SK-N-DZ (cell line): ENCODE data around the gene RETSAT.
"Not testable (repeated sequence)": the region's sequence is repeated elsewhere in the genome, so short reads cannot be mapped to it uniquely, and the experiment has no call there.

Source experiments
- DNase-seq: peaks from one replicate; pipeline ENCODE4 v3.0.0-alpha.2; 2015; ENCODE audit warnings: low spot score

RETSAT gene

DNA sequence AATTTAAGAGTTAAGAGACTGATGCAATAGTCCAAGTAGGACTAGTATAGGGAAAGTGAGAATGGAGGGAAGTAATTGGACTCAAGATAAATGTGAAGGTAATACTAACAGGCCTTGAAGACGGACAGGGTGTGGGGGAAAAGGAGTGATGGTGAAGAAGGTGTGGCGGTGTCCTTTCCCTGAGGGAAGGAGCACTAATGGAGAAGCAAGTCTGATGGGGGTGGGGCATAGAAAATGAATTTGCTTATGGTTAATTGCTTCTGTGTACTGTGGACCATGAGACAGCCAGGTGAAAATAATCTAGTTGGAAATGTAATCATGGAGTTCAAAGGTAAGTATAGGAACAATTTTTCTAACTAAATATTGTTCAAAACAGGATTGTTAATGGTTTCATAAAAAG, 19.4 kb downstream of the RETSAT start:
- no peak for DNase-seq

DNA sequence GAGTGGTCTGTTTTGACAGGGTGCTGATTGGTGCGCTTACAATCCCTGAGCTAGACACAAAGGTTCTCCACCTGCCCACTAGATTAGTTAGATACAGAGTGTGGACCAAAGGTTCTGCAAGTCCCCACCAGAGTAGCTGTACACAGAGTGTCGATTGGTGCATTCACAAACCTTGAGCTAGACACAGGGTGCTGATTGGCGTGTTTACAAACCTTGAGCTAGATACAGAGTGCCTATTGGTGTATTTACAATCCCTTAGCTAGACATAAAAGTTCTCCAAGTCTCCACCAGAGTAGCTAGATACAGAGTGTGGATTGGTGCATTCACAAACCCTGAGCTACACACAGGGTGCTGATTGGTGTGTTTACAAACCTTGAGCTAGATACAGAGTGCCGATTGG, 20.5 kb downstream of the RETSAT start:
- not testable (repeated sequence) for DNase-seq

DNA sequence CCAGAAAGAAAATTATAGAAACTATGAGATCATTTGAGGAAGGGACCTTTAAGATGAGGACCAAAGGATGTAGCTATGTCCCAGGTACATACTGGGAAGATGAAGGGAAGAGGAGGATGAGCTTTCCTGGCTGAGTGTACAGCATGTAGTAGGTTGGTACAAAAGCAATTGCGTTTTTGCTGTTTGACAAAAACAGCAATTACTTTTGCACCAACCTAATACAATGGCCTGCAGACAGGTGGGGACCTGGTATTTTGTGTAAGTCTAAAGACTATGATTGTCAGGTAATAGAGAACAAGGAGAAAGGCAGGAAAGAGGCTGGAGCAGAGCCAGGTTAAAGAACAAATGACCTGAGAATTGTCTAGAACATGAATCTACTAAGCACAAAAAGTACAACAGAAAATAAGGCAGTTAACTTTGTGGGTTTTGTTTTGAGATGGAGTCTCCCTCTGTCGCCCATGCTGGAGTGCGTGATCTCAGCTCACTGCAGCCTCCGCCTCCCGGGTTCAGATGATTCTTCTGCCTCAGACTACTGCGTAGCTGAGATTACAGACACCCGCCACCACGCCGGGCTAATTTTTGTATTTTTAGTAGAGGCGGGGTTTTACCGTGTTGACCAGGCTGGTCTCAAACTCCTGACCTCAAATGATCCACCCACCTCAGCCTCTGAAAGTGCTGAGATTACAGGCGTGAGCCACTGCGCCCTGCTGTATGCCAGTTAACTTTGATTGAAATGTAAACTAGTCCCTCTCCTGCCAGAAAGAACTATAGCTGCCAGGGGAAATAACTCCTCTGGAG, 23.3 kb downstream of the RETSAT start:
- no peak for DNase-seq

DNA sequence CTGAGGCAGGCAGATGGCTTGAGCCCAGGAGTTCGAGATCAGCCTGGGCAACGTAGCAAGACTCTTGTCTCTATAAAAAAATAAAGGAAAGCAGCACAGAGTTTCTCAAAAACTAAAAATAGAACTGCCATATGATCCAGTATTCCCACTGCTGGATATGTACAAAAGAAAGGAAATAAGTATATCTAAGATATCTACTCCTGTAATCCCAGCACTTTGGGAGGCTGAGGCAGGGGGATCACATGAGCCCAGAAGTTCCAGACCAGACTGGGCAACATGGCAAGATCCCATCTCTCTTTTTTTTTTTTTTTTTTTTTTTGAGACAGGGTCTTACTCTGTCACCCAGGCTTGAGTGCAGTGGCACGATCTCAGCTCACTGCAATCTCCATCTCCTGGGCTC, 24.6 kb downstream of the RETSAT start:
- not testable (repeated sequence) for DNase-seq

DNA sequence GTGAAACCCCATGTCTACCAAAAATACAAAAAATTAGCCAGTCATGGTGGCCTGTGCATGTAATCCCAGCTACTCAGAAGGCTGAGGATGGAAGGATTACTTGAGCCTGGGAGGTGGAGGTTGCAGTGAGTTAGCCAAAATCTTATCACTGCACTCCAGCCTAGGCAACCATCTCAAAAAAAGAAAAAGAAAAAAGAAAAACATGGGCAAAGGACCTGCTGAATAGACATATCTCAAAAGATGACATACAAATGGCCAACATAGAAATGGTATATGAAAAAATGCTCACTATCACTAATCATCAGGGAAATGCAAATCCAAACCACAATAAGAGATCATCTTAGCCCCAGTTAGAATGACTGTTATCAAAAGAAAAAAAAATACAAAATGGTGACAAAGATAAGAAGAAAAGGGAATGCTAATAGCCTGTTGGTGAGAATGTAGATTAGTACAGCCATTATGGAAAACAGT, 25.1 kb downstream of the RETSAT start:
- DNase-seq, result no peak

DNA sequence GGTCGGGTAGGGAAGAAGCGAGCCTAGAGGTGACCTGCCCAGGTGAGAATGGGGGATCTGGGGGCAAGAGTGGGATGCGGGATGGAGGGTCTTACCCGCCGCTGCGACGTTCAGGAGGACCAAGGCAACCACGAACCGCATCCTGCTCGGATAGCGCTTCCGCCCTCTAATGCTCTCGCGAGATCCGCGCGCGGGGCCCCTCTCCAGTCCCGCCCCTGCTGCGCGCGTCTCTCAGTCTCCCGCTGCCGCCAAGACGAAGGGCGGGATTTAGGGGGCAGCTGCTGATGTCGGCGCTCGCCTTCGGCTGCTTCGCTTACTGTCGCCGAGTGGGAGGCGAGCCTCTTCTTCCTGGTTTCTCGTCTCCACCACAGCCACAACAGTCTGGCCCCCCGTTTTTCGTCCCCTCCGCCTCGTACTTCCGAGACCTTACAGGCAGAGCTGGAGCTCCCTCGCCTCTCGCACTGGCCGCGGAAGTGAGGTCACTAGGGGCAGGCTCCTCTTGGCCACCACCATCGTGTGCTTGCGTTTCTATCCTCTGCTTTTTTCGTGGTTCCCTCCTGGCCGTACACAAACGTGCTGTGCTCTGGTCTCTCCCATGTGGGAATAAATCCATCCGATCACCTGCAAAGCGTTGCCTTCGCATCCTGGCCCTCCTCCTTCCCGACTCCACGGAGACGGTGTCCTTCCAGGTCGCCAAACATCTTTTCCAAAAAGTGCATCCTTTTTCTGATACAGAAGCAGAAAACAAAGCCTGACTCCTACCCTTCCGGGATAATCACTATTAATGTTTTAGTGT, 26.3 kb downstream of the RETSAT start, which contains the start of gene TGOLN2:
Gene TGOLN2, minus strand, starts transcription at position 168 of the 796 bp plus-strand sequence. Its CDS starts 27 bp downstream, at position 141.
- peak; percentile 93 for DNase-seq

DNA sequence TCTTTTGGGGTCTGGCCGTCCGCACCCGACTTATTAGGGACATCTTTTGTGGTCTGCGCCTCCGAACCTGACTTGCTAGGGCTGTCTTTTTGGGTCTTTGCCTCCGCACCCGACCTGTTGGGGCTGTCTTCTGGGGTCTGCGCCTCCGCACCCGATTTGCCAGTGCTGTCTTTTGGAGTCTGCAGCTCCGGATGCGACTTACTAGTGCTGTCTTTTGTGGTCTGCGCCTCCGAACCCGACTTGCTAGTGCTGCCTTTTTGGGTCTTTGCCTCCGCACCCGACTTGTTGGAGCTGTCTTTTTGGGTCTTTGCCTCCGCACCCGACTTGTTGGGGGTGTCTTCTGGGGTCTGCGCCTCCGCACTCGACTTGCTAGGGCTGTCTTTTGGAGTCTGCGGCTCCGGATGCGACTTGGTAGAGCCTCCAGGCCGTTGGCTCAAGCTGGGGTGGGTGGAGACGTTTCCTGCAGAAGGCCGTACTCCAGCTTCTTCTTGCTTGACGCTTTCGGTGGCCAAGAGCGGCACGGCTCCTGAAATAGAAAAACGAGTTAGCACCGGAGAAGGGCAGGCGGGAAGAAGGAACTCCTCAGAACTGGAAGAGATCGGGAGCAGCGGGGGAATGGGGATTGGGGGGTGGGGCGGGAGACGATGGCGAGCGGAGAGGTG, 27.0 kb downstream of the RETSAT start:
- no peak for DNase-seq

DNA sequence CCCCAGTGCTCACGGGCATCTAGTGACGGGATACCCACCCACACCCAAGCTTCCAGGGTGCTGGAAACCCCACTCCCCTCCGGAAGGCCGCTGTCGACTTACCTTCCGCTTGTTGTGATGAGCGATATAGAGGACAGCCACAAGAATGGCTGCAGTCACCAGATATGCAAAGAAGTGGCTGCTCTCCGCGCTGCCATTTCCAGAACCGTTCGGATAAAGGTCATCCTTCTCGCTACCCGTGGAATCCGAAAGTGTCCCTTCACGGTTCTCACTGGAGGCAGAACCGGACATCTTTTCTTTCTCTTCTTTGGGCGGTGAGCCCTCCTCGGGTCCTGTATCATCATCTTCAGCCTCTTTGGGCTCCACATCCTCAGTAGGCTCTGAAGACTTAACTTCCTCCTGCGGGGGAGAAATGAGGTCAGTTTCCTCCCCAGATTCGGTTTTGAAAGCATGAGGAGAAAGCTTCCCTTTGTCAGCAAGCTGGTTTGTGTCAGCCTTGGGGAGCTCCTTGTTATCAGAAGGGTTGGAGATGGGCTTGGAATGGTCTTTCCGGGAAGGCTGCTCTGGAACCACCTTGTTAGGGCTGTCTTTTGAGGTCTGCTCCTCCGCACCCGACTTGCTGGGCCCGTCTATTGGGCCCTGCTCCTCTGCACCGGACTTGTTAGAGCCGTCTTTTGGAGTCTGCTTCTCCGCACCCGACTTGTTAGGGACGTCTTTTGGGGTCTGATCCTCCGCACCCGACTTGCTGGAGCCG, 27.7 kb downstream of the RETSAT start:
- no peak for DNase-seq

DNA sequence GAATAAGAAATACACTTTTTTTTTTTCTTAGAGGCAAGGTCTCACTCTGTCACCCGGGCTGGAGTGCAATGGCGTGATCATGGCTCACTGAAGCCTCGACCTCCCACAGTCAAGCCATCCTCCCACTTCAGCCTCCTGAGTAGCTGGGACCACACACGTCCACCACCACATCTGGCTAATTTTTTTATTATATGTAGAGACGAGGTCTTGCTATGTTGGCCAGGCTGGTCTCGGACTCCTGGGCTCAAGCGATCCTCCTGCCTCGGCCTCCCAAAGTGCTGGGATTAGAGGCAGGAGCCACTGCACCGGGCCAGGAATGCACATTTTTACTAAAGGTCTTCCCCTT, 28.9 kb downstream of the RETSAT start:
- no peak for DNase-seq

DNA sequence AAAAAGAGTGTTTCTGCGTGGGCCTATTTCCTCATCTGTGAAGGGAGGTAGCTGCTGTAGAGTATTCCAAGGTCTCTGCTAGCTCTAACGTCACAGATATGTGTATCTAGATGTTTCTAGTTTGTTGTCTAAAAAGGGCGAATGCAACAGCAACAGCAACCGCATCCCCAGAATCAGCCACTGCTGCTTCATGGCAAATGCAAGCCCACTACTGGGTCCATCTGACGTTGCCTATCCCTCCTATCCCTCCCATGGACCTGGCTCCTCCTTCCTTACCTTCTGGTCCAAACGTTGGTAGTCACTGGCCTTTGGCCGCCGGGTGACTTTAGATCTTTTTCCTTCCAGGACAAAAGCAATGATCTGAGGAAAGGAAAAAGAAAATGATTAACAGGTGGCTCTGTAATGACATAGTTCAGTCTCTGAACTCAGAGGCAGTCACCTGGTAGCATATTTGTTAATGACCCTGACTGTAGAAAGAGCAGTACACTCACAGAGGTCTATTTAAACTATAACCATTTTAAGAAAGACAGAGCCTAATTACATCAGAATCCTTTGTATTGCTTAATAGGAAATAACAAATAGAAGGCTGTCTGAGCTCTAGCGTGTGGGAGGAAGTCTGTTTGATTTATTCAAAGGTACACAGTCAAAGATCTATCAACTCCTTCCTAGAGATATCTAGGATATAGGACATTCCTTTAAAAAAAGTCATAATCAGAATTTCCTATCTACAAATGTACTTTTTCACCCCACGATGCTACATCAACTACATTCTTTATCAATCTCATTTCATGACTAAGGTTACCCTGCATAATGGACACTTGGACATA, 29.5 kb downstream of the RETSAT start:
- no peak for DNase-seq

DNA sequence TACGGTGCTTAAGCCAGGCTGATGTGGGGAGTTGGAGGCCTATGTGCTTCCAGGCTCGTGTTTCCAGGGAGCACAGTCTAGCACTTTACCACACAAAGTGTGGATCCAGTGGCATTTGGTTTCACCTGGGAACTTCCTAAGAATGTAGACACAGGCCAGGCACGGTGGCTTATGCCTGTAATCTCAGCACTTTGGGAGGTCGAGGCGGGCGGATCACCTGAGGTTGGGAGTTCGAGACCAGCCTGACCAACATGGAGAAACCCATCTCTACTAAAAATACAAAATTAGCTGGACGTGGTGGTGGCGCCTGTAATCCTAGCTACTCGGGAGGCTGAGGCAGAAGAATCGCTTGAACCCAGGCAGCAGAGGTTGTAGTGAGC, 30.4 kb downstream of the RETSAT start:
- not testable (repeated sequence) for DNase-seq

DNA sequence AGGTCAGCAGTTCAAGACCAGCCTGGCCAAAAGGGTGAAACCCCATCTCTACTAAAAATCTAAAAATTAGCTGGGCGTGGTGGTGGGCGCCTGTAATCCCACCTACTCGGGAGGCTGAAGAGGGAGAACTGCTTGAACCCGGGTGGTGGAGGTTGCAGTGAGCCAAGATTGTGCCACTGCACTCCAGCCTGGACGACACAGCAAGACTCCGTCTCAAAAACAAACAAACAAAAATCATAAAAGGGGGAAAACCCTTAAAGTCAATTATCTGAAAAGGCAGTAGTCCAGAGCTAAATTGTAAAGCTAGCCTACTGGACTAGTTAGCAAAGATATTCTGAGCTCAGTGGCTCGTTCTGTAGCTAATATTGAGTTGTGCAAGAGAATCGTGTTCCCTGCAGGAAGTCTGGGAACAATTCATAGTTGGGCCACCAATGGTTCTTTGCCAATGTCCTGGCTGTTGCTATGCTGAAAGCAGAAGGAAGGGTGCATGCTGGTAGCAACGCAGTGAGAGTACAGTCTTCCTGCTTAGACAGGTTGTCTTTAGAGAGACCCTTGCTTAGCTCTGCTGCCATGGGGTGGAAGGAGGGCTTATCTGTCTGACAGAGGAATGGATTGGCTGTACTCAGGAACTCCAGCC, 30.9 kb downstream of the RETSAT start:
- no peak for DNase-seq

DNA sequence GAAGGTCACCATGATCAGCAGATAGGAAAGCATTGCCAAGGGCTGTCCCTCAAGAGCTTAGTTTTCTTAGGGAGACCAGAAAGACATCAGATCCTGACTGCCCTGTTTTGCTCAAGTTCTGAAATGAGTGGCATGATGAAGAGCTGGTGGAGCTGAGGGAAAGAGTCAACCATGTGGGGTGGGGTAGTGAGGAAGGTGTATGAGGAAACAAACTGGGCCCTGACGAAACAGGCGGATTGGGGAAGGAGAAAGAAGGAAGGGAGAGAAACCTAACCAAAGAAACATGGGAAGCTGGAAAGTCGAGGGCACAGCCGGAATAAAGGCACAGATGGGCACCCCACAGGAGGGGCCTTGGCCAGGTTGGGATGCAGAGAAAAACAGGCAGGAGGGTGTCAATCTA, 34.5 kb downstream of the RETSAT start:
- no peak for DNase-seq

DNA sequence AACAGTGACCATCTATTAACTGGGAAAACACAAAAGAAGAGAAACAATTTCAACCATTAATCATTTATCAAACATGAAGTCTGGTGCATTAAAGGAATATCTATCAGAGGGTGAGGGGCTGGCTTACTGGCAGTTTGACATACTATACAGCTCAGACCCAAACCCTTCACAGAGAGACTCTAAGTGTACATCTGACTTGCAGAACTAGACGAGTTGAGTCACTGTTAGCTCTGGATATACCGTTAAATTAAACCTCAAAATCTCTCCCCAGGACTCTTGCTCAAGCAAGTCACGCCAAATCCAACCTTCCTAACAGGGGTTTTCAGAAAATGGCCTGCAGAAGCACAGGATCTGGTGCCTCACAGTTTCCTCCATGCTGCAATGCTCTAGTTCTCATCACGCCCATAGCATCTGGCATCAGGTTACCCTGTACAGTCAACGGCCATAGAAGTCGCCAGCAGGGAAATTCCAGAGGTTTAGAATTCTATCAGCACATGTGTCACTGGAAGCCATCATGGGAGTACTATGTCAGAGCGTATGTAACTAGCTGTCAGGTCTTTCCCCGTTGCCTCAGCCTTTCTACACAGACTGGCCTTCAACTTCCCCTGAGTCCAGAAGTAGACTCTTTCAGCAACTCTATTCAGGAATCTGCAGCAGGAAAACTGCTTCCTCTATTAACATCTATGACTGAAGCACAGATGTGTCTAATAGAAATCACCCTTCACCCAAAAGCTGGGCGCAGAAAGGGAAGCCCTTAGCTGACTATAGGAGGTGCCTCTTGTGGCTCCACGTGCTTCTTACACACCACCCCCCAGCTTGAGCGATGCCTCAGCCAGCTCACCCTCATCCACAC, 35.9 kb downstream of the RETSAT start:
- DNase-seq, result no peak

DNA sequence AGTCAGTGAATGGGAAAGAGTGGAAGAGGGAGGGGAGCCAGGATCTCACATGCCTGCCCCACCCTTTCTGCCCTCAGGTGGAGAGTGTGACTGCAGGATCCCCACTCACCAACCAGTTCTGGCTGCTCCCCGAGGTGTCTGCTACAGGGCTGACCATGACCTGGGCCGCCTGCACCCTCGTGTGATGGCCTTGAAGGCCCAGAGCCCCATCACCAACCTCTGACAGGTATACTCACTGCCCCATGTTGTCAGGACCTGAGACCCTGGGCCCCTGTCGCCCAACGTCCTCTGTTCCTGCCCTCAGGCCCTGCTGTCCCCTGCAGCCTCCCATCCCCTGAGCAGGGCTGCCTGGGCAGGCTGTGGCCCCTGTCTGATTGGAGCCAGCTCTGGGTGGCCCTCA, 38.4 kb downstream of the RETSAT start:
- DNase-seq, result not testable (repeated sequence)

DNA sequence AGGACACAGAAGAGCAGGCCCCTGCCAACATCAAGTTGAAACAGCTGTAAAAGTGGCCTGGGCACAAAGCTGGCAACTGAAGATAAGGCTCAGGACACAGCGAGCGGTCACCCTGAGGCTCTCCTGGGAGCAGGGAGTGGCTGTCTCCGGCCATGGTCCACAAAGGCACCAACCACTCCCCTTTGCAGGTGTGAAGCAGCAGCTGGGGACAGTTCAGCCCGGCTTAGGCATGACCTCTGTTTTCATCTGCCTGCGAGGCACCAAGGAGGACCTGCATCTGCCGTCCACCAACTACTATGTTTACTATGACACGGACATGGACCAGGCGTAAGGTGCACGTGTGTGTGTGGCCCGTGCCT, 39.5 kb downstream of the RETSAT start:
- DNase-seq, result no peak

DNA sequence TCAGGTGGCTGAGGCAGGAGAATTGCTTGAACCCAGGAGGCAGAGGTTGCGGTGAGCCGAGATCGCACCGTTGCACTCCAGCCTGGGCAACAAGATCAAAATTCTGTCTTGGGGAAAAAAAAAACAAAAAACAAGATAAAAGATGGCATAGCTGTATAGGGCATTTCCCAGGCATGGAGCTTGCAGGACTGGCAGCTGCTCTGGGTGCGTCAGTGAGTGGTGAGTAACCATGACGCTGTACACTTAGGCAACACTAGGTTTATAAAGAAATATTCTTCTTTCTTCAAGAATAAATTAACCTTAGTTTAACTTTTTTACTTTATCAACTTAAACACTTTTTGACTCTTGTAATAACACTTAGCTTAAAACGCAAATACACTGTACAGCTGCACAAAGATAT, 41.9 kb downstream of the RETSAT start:
- no peak for DNase-seq

DNA sequence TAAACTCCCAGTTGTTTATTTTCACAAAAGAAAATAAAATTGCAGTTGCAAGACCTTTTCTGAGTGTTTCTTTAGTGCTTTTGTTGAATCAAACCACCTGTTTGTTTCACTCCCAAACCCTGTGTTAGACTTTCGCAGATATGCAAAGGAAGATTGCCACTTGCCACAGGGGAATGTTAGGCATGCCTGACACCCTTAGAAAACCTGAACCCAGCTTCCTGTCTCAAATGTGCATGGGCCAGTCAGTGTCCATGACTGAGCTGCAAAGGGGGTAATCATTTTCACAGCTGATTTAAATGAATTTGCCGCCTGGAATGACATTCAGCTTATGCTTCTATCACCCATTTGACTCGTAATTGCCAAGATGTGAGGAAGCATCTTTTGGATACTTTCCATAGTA, 44.0 kb downstream of the RETSAT start:
- no peak for DNase-seq

DNA sequence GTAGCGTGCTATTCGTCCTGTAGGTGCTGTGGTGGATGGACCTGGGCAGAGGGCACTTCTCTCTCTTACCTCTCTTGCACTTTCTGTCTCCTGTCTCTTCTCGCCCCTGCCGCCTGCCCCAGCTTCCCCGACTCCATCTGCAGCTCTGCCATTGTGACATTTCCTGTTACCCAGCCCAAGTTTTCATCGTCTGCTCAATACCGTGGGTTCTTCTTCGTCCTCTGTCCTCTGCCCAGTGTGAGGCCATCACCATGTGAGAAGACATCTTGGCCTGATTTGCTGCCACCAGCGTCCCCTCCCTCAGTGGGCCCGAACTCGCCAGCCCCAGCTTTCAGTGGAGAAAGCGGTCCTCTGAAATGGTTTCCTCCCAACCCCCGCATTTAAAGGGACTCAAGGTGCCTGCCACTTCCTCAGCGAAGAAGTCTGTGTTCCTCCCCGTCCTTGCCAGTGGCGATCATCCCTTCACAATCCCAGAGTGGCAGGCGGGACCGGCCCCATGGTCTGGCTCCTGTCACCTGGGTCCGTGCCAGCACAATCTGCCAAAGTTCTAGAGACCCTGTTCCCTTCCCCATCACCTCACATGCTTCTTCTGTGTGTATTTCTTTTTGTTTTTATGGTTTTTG, 44.5 kb downstream of the RETSAT start:
- no peak for DNase-seq
